ENCODE results near the gene FBXL7.

GRCh38 chr5:15607076-15607475, 107.1 kb downstream of the FBXL7 start:
- TF ChIP-seq CTCF (conservative IDR thresholded peaks at IDR 0.05; ENCODE audit: low read depth in 2 of 2) = no peak
- no peak for TF ChIP-seq NANOG (IDR thresholded peaks at IDR 0.05; ENCODE audit: borderline replicate concordance)
- no peak for TF ChIP-seq EZH2 (IDR thresholded peaks at IDR 0.05; ENCODE audit: low read depth, unreplicated experiment)
- TF ChIP-seq CREB1 (CRISPR knock-in tag; IDR thresholded peaks at IDR 0.05; ENCODE audit: low read depth) = no peak
- TF ChIP-seq POLR2AphosphoS5 (IDR thresholded peaks at IDR 0.05; ENCODE audit: low read depth) = no peak
- no peak for TF ChIP-seq REST (IDR thresholded peaks at IDR 0.05; ENCODE audit: unreplicated experiment)
- TF ChIP-seq ZNF331 (CRISPR knock-in tag; IDR thresholded peaks at IDR 0.05; ENCODE audit: low read depth) = no peak
- TF ChIP-seq EZH2phosphoT487 (IDR thresholded peaks at IDR 0.05; ENCODE audit: unreplicated experiment) = no peak
- no peak for TF ChIP-seq ZNF114 (CRISPR knock-in tag; IDR thresholded peaks at IDR 0.05)
- TF ChIP-seq ZNF462 (CRISPR knock-in tag; IDR thresholded peaks at IDR 0.05) = no peak
- TF ChIP-seq JUNB (IDR thresholded peaks at IDR 0.05; ENCODE audit: unreplicated experiment) = no peak
- TF ChIP-seq ETS1 (IDR thresholded peaks at IDR 0.05) = no peak
